ENCODE data around the gene CYTH1.
"Not testable (repeated sequence)": the region's sequence is repeated elsewhere in the genome, so short reads cannot be mapped to it uniquely, and the experiment has no call there.

Gene CYTH1

DNA sequence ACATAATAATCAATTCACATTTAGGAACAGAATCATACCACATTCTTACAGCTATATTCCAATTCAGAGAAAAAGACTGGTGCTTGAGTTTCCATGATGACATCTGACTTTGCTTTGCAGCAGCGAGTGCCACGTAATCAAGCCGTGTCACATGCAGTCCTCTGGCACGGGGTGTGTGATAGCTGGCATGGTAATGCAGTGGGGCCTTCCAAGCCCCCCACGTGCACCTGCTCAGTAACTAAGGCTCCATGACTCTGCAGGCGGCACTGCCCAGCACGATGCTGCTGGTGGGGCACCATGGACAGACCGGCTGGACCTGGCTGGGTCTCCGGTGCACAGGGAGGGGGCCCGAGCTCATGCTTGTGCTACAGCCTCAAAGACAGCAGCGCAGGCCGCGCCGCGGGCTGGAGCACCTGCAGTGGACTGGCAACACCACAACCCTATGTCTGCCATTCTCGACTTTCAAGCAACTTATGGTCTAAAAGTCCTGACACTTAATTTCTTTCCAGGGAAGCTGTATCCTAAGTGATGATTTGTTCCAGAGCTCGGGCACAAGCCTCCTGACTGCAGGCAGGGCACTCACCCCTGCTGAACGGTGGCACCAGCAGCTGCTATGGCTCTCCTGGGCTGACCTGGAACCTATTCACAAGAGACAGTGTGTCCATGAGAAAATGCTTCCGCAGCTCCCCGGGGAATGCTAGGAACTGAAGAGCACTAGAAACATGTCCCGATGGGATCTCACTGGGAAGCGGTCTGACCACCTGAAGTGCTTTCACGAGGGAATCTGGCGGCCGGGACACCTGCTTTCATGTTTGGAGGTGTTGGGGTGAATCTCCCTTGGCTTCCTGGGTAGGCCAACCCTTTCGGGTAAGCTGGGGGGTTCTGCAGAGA, 105.4 kb downstream of the CYTH1 start:
- no peak for DNase-seq (ENCODE audit: low spot score)
- Mint-ChIP-seq H3K4me1 (ENCODE audit: low read depth) (no peaks in the 10 kb centered on the region), H3K27me3 (ENCODE audit: low read depth) (no peaks in the 10 kb centered on the region), H3K4me3 (no peak overlapping the region), H3K36me3 (ENCODE audit: low read depth) (peaks cover 65% of the 10 kb centered on the region), H3K27ac (no peak overlapping the region), H3K9me3 (no peaks in the 10 kb centered on the region)

DNA sequence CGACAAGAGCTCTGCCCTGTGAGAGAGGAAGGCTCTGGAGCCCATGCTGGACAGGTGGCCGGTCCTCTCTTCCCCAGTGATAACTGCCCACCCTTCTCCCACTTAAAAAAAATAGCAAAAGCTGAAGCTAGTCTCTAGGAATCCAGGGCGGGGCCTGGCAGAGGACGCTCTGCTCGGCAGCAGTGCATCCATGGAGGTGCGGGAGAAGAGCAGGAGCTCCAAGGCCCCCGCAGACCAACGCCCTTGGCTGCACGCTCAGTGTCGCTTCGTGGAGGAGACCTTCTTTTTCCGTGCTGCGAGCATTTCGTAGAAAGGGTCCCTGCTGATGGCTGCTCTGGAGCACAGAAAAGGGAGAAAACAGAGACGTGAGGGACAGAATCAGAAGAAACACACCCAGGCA, 106.2 kb downstream of the CYTH1 start:
- Mint-ChIP-seq H3K27ac (no peak overlapping the region), H3K4me1 (ENCODE audit: low read depth) (no peaks in the 10 kb centered on the region), H3K27me3 (ENCODE audit: low read depth) (no peaks in the 10 kb centered on the region), H3K9me3 (no peaks in the 10 kb centered on the region), H3K4me3 (no peak overlapping the region), H3K36me3 (ENCODE audit: low read depth) (peaks cover 58% of the 10 kb centered on the region)
- no peak for DNase-seq (ENCODE audit: low spot score)

DNA sequence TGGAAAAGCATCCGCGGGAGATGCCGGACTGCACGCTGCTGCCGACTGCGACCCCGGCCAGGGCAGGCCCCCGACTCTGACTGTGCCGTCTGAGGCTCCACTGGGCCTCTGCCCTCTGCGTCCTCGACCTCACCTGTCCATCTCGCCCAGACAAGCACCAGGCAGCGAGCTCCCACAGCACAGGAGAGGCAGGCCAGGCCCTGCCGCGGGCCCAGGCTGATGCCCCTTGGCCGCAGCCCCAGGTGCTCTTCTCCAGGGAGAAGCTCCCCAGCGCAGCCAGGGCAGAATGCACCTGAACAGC, 106.8 kb downstream of the CYTH1 start:
- H3K27me3 Mint-ChIP-seq (ENCODE audit: low read depth) = no peaks in the 10 kb centered on the region
- H3K27ac Mint-ChIP-seq = no peak overlapping the region
- H3K4me1 Mint-ChIP-seq (ENCODE audit: low read depth) = no peaks in the 10 kb centered on the region
- H3K4me3 Mint-ChIP-seq = no peak overlapping the region
- H3K9me3 Mint-ChIP-seq = no peaks in the 10 kb centered on the region
- no peak for DNase-seq (ENCODE audit: low spot score)
- H3K36me3 Mint-ChIP-seq (ENCODE audit: low read depth) = peaks cover 54% of the 10 kb centered on the region

GRCh38 chr17:78674595-78675315, 107.3 kb downstream of the CYTH1 start:
- Mint-ChIP-seq H3K4me1 (ENCODE audit: low read depth) (no peaks in the 10 kb centered on the region), H3K27me3 (ENCODE audit: low read depth) (no peaks in the 10 kb centered on the region), H3K27ac (no peak overlapping the region), H3K9me3 (no peaks in the 10 kb centered on the region), H3K4me3 (no peak overlapping the region), H3K36me3 (ENCODE audit: low read depth) (peaks cover 51% of the 10 kb centered on the region)
- DNase-seq (ENCODE audit: low spot score) = no peak

- no peak for DNase-seq (ENCODE audit: low spot score)
- Mint-ChIP-seq H3K36me3 (ENCODE audit: low read depth) (peaks cover 48% of the 10 kb centered on the region), H3K4me3 (no peak overlapping the region), H3K9me3 (no peaks in the 10 kb centered on the region), H3K4me1 (ENCODE audit: low read depth) (no peaks in the 10 kb centered on the region), H3K27ac (no peak overlapping the region), H3K27me3 (ENCODE audit: low read depth) (no peaks in the 10 kb centered on the region)
Observed at GRCh38 chr17:78674156-78674555, 107.9 kb downstream of the CYTH1 start.

- H3K27ac Mint-ChIP-seq = no peak overlapping the region
- peaks cover 49% of the 10 kb centered on the region for H3K36me3 Mint-ChIP-seq (ENCODE audit: low read depth)
- H3K27me3 Mint-ChIP-seq (ENCODE audit: low read depth) = no peaks in the 10 kb centered on the region
- H3K9me3 Mint-ChIP-seq = no peaks in the 10 kb centered on the region
- DNase-seq (ENCODE audit: low spot score) = no peak
- no peak overlapping the region for H3K4me3 Mint-ChIP-seq
- H3K4me1 Mint-ChIP-seq (ENCODE audit: low read depth) = no peaks in the 10 kb centered on the region
Observed at GRCh38 chr17:78673395-78673794, 108.7 kb downstream of the CYTH1 start.

DNA sequence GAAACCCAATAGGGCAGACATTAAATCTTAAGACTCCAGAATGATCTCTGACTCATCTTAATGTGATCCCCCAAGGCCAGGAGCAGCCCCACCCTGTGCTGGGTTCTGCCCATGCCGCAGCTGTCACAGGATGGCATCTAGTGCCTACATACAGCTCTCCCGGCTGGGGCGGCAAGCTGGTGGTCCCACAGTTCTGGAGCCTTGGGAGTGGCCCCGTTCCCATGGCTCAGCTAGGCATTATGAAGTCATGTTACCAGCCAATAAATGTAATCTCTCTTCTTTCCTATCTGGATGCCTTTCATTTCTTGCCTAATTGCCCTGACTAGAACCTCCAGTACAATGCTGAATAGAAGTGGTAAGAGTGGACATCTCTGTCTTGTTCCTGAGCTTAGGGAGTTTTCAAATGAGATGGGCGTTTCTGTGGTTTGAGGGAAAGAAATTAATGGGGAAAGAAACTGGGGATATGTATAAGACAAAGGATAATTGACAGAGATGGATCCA, 109.2 kb downstream of the CYTH1 start:
- DNase-seq (ENCODE audit: low spot score) = no peak
- H3K4me3 Mint-ChIP-seq = no peak overlapping the region
- no peak overlapping the region for H3K27ac Mint-ChIP-seq
- no peaks in the 10 kb centered on the region for H3K9me3 Mint-ChIP-seq
- no peaks in the 10 kb centered on the region for H3K27me3 Mint-ChIP-seq (ENCODE audit: low read depth)
- peaks cover 2% of the 10 kb centered on the region for H3K4me1 Mint-ChIP-seq (ENCODE audit: low read depth)
- peaks cover 48% of the 10 kb centered on the region for H3K36me3 Mint-ChIP-seq (ENCODE audit: low read depth)

DNA sequence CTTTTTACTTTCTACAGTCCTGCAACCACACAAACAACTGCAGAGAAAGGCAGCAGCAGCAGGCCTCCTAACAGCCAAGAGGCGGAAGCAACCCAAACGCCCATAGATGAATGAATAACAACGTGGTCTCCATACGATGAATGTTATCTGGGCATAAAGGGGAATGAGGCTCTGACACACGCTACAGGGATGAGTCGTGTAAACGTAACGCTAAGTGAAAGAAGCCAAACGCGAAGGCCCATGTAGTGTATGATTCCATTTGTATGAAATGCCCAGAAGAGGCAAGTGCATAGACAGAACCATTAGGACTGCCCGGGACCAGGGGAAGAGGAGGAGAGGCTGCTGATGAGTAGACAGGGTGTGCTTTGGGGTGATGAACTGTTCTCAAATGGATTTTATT, 110.1 kb downstream of the CYTH1 start:
- Mint-ChIP-seq H3K4me3 (no peak overlapping the region), H3K27me3 (ENCODE audit: low read depth) (no peaks in the 10 kb centered on the region), H3K4me1 (ENCODE audit: low read depth) (peaks cover 6% of the 10 kb centered on the region), H3K36me3 (ENCODE audit: low read depth) (peaks cover 49% of the 10 kb centered on the region), H3K27ac (no peak overlapping the region), H3K9me3 (no peaks in the 10 kb centered on the region)
- no peak for DNase-seq (ENCODE audit: low spot score)

GRCh38 chr17:78671726-78672001, 110.4 kb downstream of the CYTH1 start:
- H3K4me1 Mint-ChIP-seq (ENCODE audit: low read depth); H3K4me3 Mint-ChIP-seq; H3K27me3 Mint-ChIP-seq (ENCODE audit: low read depth); DNase-seq (ENCODE audit: low spot score); H3K27ac Mint-ChIP-seq; H3K9me3 Mint-ChIP-seq: not testable (repeated sequence)
- peaks cover 48% of the 10 kb centered on the region for H3K36me3 Mint-ChIP-seq (ENCODE audit: low read depth)

DNA sequence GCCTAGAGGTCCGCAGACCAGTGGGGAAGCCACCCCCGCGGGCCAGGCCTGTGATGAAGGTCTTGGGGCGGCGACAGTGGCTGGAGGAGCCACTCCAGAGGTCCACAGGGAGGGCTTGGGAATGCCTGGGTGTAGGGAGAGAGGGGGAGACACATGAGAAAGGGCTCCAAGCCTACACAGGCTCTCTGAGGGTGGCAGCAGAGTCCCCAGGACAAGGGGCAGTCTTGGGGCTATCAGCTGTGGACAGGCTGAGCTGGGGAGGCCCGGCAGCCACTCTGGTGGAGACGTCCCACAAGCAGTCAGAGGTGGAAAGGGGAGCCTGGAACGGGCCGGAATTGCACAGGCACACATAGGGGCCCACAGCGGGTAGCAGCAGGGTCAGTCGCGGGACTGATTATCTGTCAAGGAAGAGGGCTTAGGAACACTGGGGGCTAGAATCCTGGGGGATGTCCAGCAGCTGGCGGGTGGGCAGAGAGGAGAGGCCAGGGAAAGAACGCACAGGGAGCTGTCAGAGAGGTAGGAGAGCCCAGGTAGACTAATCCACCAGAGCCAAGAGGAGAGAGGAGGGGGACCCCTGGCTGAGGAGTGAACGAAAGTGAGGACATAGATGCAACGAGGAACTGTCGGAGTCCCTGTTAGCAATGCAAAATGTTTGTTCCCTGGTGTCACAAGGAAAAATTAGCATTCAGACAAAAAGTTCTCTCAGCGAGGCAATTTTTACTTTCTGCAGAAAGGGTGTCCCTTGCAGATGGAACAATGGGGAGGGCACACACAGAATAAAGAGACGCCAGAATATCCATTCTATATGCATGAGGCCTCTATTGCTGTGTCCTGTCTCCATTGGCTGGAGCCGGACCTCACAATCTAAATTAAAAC, 111.0 kb downstream of the CYTH1 start:
- Mint-ChIP-seq H3K27me3 (ENCODE audit: low read depth) (no peaks in the 10 kb centered on the region), H3K27ac (no peak overlapping the region), H3K36me3 (ENCODE audit: low read depth) (peaks cover 47% of the 10 kb centered on the region), H3K9me3 (no peaks in the 10 kb centered on the region), H3K4me3 (no peak overlapping the region), H3K4me1 (ENCODE audit: low read depth) (peaks cover 15% of the 10 kb centered on the region)
- no peak for DNase-seq (ENCODE audit: low spot score)

DNA sequence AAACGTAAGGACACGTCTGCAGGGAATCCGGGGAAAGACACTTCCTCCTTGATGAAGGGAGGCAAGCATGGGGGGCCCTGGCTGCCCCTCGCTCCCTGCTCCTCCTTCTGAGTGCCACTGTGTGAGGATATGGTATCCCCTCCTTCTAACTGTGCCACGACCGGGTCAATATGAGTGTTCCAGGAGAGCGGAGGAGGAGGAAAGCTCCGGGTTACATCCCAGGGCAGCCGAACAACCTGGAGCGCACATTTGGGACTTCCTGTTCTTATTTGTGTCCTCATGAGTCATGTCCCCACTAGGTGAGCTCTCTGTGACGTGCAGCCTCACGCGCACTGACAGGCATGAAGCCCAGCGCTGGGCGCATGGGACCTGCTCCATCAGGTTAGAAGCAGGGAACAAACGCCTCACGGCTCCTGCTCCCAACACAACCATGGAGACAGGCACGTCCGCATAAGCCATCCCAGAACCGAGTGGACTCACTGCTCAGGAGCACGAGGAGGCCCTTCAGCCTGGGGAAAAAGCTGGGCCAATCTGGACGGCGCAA, 112.0 kb downstream of the CYTH1 start:
- Mint-ChIP-seq H3K27me3 (ENCODE audit: low read depth) (no peaks in the 10 kb centered on the region), H3K27ac (peak overlapping the region; percentile 67), H3K4me3 (no peak overlapping the region), H3K9me3 (no peaks in the 10 kb centered on the region), H3K4me1 (ENCODE audit: low read depth) (peaks cover 24% of the 10 kb centered on the region), H3K36me3 (ENCODE audit: low read depth) (peaks cover 38% of the 10 kb centered on the region)
- DNase-seq (ENCODE audit: low spot score) = no peak

GRCh38 chr17:78669256-78669974, 112.7 kb downstream of the CYTH1 start:
- peak overlapping the region; percentile 67 for H3K27ac Mint-ChIP-seq
- no peak for DNase-seq (ENCODE audit: low spot score)
- no peak overlapping the region for H3K4me3 Mint-ChIP-seq
- no peaks in the 10 kb centered on the region for H3K27me3 Mint-ChIP-seq (ENCODE audit: low read depth)
- H3K36me3 Mint-ChIP-seq (ENCODE audit: low read depth) = peaks cover 35% of the 10 kb centered on the region
- H3K9me3 Mint-ChIP-seq = no peaks in the 10 kb centered on the region
- peaks cover 24% of the 10 kb centered on the region for H3K4me1 Mint-ChIP-seq (ENCODE audit: low read depth)

GRCh38 chr17:78668847-78669246, 113.2 kb downstream of the CYTH1 start:
- Mint-ChIP-seq H3K9me3 (no peaks in the 10 kb centered on the region), H3K27me3 (ENCODE audit: low read depth) (no peaks in the 10 kb centered on the region), H3K27ac (no peak overlapping the region), H3K4me1 (ENCODE audit: low read depth) (peaks cover 24% of the 10 kb centered on the region), H3K4me3 (no peak overlapping the region), H3K36me3 (ENCODE audit: low read depth) (peaks cover 34% of the 10 kb centered on the region)
- DNase-seq (ENCODE audit: low spot score) = no peak

All from T-helper 2 cell treated with Interferon-gamma antibody and Interleukin-4, amounts not matched to agents 5 μg/mL and 100 μg/mL, for 36 hours (primary cell).